HepG2 (cell line): ENCODE data around the gene LRRC10B. TPM values are rescaled to one million over a fixed set of nuclear protein-coding genes. Genes with fewer than 3 reads are reported as not detected.

Source experiments
- ATAC-seq: fragments of 200-7000 bp; cut with Tn5 transposase; 3 replicates; pipeline ENCODE4 v1.9.1; 2020; ENCODE audit warnings: mild to moderate bottlenecking, moderate library complexity
- BruUV-seq: library from RNA; stranded (reverse); fragments of 400-500 nt; replicated peaks from 2 replicates; lab custom pipeline; 2021; lab: Mats Ljungman, UMichigan
- CTCF ChIA-PET: fragments of 300-600 bp; formaldehyde crosslinking; extraction: SDS; loops from one replicate; lab custom pipeline; 2021; ENCODE audit warnings: low total read pairs, inconsistent platforms, low intra/inter-chr PET ratio; lab: Yijun Ruan, JAX
- POLR2A ChIA-PET: fragments of 350-600 bp; sonication (Branson Sonifier 250); formaldehyde crosslinking; loops from one replicate; lab custom pipeline; 2020; ENCODE audit warnings: antibody characterized with exemption, inconsistent platforms; lab: Yijun Ruan, JAX
- DNase-seq: peaks from one replicate; pipeline ENCODE4 v3.0.0-alpha.2; 2015; ENCODE audit warnings: low spot score
- FAIRE-seq: peaks from 3 replicates; lab custom pipeline; 2011; peaks lifted over from hg19 to GRCh38; lab: Jason Lieb, UNC
- H2AFZ ChIP-seq: one replicate; pipeline ENCODE4 v1.6.1; 2011; ENCODE audit warnings: low read length, inconsistent platforms
- H3K27ac ChIP-seq: fragments of 300-600 bp; 3 replicates; pipeline ENCODE4 v1.8.0; 2011; ENCODE audit warnings: mixed run types, mild to moderate bottlenecking, mixed read lengths, low read length, inconsistent platforms; ENCODE audit not compliant: insufficient read depth; ENCODE audit errors: extremely low read length
- H3K27me3 ChIP-seq, 2 experiments: fragments of 200-600 bp in 1 of 2; 2 replicates in 1 of 2; 3 replicates in 1 of 2; pipeline versions ENCODE4 v1.6.0 to v1.8.0; 2011; ENCODE audit warnings: low read length in 2 of 2, mild to moderate bottlenecking in 2 of 2, moderate library complexity in 2 of 2, inconsistent platforms in 1 of 2; ENCODE audit not compliant: insufficient read depth in 2 of 2, control insufficient read depth in 1 of 2
- H3K36me3 ChIP-seq, 2 experiments: fragments of 200-600 bp in 1 of 2; replicated peaks in 1 of 2; 2 replicates in 1 of 2; 3 replicates in 1 of 2; pipeline versions ENCODE4 v1.5.1 to v1.8.0; 2011; ENCODE audit warnings: low read length in 2 of 2, inconsistent platforms in 1 of 2; ENCODE audit not compliant: insufficient read depth in 2 of 2, control insufficient read depth in 1 of 2
- H3K4me1 ChIP-seq: 2 replicates; pipeline ENCODE4 v1.5.1; 2012; ENCODE audit warnings: low read length, inconsistent platforms; ENCODE audit not compliant: insufficient read depth
- H3K4me2 ChIP-seq: 2 replicates; pipeline ENCODE4 v1.6.0; 2011; ENCODE audit warnings: low read depth, low read length, inconsistent platforms
- H3K4me3 ChIP-seq, 3 experiments: fragments of 200-600 bp in 1 of 3; sonication (generic), shearing (Covaris generic) in 1 of 3; replicated peaks in 1 of 3; 2 replicates each; pipeline ENCODE4 v1.5.1; 2011 to 2016; ENCODE audit warnings: low read length in 3 of 3, inconsistent platforms in 2 of 3, low read depth in 2 of 3, mild to moderate bottlenecking in 2 of 3, control low read depth in 1 of 3, mixed read lengths in 1 of 3; ENCODE audit not compliant: insufficient read depth in 1 of 3
- H3K79me2 ChIP-seq: one replicate; pipeline ENCODE4 v1.6.1; 2011; ENCODE audit warnings: low read length, inconsistent platforms; ENCODE audit not compliant: insufficient read depth
- H3K9ac ChIP-seq: 2 replicates; pipeline ENCODE4 v1.6.0; 2011; ENCODE audit warnings: mild to moderate bottlenecking, low read depth, low read length, inconsistent platforms; ENCODE audit not compliant: insufficient read depth
- H3K9me3 ChIP-seq: 2 replicates; pipeline ENCODE4 v1.5.1; 2012; ENCODE audit warnings: mild to moderate bottlenecking, low read length
- H4K20me1 ChIP-seq: 2 replicates; pipeline ENCODE4 v1.6.0; 2011; ENCODE audit warnings: inconsistent platforms, mild to moderate bottlenecking, low read length, moderate library complexity; ENCODE audit not compliant: insufficient read depth
- EEA1 ChIP-seq: sonication (generic); formaldehyde crosslinking; IDR thresholded peaks from 2 replicates; pipeline ENCODE4 v1.5.1; 2020; ENCODE audit warnings: mild to moderate bottlenecking, missing genetic modification reagents, borderline replicate concordance
- PHF20 ChIP-seq: sonication (generic); formaldehyde crosslinking; IDR thresholded peaks from 2 replicates; pipeline ENCODE4 v1.5.0; 2020; ENCODE audit warnings: mild to moderate bottlenecking, missing genetic modification reagents
- SOX6 ChIP-seq, 2 experiments: fragments of 450-650 bp in 1 of 2; sonication (generic) in 1 of 2; formaldehyde crosslinking in 1 of 2; IDR thresholded peaks; 2 replicates each; pipeline versions ENCODE4 v1.4.0 to v1.6.1; 2017 to 2020; ENCODE audit warnings: antibody characterized with exemption in 1 of 2, mild to moderate bottlenecking in 1 of 2, missing genetic modification reagents in 1 of 2
- ZBTB7A ChIP-seq: sonication (generic); formaldehyde crosslinking; IDR thresholded peaks from 2 replicates; pipeline ENCODE4 v1.8.0; 2022; ENCODE audit warnings: mild to moderate bottlenecking, missing genetic modification reagents
- ZNF160 ChIP-seq: sonication (generic); formaldehyde crosslinking; IDR thresholded peaks from 2 replicates; pipeline ENCODE4 v1.8.0; 2022; ENCODE audit warnings: mild to moderate bottlenecking, inconsistent platforms, missing genetic modification reagents
- ZNF678 ChIP-seq: sonication (generic); formaldehyde crosslinking; IDR thresholded peaks from 2 replicates; pipeline ENCODE4 v1.4.0; 2020; ENCODE audit warnings: mild to moderate bottlenecking, missing genetic modification reagents
- WGBS: methylation state at CpG from one replicate; pipeline ENCODE4 v1.1.6; 2017; ENCODE audit warnings: low lambda C conversion rate; 5-methylcytosine and 5-hydroxymethylcytosine counted together
- in situ Hi-C: cut with HindIII; loops from 2 replicates; pipeline ENCODE4 v1.10.0; 2017; ENCODE audit warnings: low pct_unique_long_range_greater_than_20kb; ENCODE audit not compliant: extremely low pct_ligation_motif_present
- intact Hi-C: fragments of 100-400 bp; cut with micrococcal nuclease; formaldehyde crosslinking; loops from one replicate; pipeline ENCODE4 v1.10.0; 2022; ENCODE audit not compliant: unreplicated experiment
- polyA plus RNA-seq, 8 experiments: library from polyadenylated mRNA; depleted of rRNA in 3 of 8; stranded (reverse) in 7 of 8; unstranded in 1 of 8; fragments of >200 nt; fragmentation: Illumina TruSeq in 4 of 8; extraction: Trizol in 4 of 8; gene quantifications; 2 replicates each; pipeline versions ENCODE4 v1.2.1 to v1.2.3, GENCODE V29; 2011 to 2016; ENCODE audit warnings: low read depth in 4 of 8, missing spikeins in 1 of 8, mixed read lengths in 1 of 8; ENCODE audit not compliant: insufficient read depth in 1 of 8
- total RNA-seq, 5 experiments: library from RNA; depleted of rRNA; stranded (reverse); fragments of >200 nt; fragmentation: Illumina TruSeq; extraction: Trizol; gene quantifications; 2 replicates each; pipeline ENCODE4 v1.2.3, GENCODE V29; 2016; ENCODE audit warnings: low read depth in 1 of 5
- TF ChIP-seq, protein P1 (sequence below): sonication (generic); formaldehyde crosslinking; IDR thresholded peaks from 2 replicates; pipeline ENCODE4 v1.4.0; 2020; ENCODE audit warnings: mild to moderate bottlenecking, missing genetic modification reagents

The LRRC10B gene
- total and polyA plus RNA-seq, 2 of the 13 experiments (the other 11 are each of a cell fraction or from before 2014, with no cell fraction given) = not detected

DNA sequence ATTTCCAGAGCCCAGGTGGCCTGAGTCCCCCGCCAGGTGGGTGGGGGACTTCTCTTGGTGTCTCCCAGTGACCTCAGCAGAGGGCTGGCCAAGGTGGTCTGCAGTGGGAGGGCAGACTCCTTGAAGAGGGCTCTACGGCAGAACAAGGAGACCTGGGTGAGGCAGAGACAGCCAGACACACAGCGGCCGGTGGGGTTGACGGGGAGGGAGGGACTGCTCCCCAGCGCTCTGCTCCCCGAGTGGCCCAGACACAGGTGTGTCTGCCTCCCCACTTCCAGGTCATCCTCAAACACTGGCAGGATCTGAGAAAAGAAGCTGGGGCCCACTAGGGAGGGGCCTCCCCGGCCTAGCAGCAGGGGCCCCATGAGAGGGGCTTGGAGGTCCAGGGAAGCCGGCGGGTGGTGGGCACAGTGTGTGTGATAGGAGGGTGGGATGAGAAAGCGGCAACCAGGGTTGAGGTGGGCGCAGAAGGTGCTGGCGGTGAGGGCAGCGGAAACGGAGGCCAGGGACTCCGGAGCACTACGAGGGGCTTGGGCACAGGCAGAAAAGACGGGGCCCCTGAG lies 42.2 kb downstream of the LRRC10B start:
- POLR2A ChIA-PET = no interaction called here
- no peaks in the 10 kb centered on the region for H3K9me3 ChIP-seq
- H3K27ac ChIP-seq = no peak overlapping the region
- in situ Hi-C loops = no loop called here
- no peak for FAIRE-seq
- CTCF ChIA-PET = no interaction called here
- H4K20me1 ChIP-seq = no peaks in the 10 kb centered on the region
- H3K4me3 ChIP-seq = no peak overlapping the region
- ATAC-seq = no peak
- no peak for DNase-seq
- BruUV-seq = no TSS peak
- 80% methylated on average over 16 of the region's 18 CpGs for WGBS
- no peaks in the 10 kb centered on the region for H3K36me3 ChIP-seq
- intact Hi-C loops = no loop called here
- H3K4me2 ChIP-seq = no peak overlapping the region
- TF ChIP-seq ZBTB7A (CRISPR knock-in tag) (no peak), ZNF160 (CRISPR knock-in tag) (no peak), ZNF678 (no peak), EEA1 (CRISPR knock-in tag) (no peak), PHF20 (no peak), SOX6 (IDR thresholded peaks at IDR 0.05) (no peak), SOX6 (CRISPR knock-in tag; IDR thresholded peaks at IDR 0.05) (no peak)
- TF ChIP-seq, protein P1, sequence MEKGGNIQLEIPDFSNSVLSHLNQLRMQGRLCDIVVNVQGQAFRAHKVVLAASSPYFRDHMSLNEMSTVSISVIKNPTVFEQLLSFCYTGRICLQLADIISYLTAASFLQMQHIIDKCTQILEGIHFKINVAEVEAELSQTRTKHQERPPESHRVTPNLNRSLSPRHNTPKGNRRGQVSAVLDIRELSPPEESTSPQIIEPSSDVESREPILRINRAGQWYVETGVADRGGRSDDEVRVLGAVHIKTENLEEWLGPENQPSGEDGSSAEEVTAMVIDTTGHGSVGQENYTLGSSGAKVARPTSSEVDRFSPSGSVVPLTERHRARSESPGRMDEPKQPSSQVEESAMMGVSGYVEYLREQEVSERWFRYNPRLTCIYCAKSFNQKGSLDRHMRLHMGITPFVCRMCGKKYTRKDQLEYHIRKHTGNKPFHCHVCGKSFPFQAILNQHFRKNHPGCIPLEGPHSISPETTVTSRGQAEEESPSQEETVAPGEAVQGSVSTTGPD (CRISPR knock-in tag) = no peak
- TF ChIP-seq, all 625 proteins: peak for 0
- H3K27me3 ChIP-seq = peaks cover 0 to 1% of the 10 kb centered on the region in 2 experiments; a peak in 1 of 5 replicates
- no peak overlapping the region for H3K9ac ChIP-seq
- H3K4me1 ChIP-seq = 0 out of 2 replicates have a peak, but pooled peaks cover 7% of the 10 kb centered on the region
- H3K79me2 ChIP-seq = no peaks in the 10 kb centered on the region
- no peak overlapping the region for H2AFZ ChIP-seq
